CD1c-positive myeloid dendritic cell (primary cell): ENCODE results near the gene RAI1.

Experiments
- DNase-seq: peaks from one replicate; pipeline ENCODE4 v3.0.0-alpha.2; 2016; ENCODE audit errors: extremely low spot score

The RAI1 gene

GRCh38 chr17:17827826-17828621 is 146.8 kb downstream of the RAI1 start:
- no peak for DNase-seq

GRCh38 chr17:17830269-17830567 is 149.0 kb downstream of the RAI1 start:
- no peak for DNase-seq

- DNase-seq, result no peak
These were observed 149.5 kb downstream of the RAI1 start for GRCh38 chr17:17830740-17831207.

GRCh38 chr17:17831208-17832031 is 150.2 kb downstream of the RAI1 start:
- no peak for DNase-seq

GRCh38 chr17:17832032-17832363 is 150.7 kb downstream of the RAI1 start:
- DNase-seq, result no peak

- DNase-seq, result no peak
These were observed 152.6 kb downstream of the RAI1 start for GRCh38 chr17:17833658-17834357.

GRCh38 chr17:17834974-17835373 is 153.7 kb downstream of the RAI1 start:
- no peak for DNase-seq

GRCh38 chr17:17835415-17836249 is 154.4 kb downstream of the RAI1 start:
- DNase-seq, result no peak

GRCh38 chr17:17836250-17836817 is 155.1 kb downstream of the RAI1 start:
- DNase-seq, result peak; percentile 99

- DNase-seq, result peak; percentile 76
These were observed 155.6 kb downstream of the RAI1 start, which contains the start of gene SREBF1 for GRCh38 chr17:17836818-17837379. Gene SREBF1 (minus strand): TSS chr17:17836986. CDS start chr17:17836817, 169 bp downstream.

GRCh38 chr17:17837380-17837821 is 156.1 kb downstream of the RAI1 start:
- DNase-seq, result peak; percentile 46

- DNase-seq, result peak; percentile 81
These were observed 157.0 kb downstream of the RAI1 start for GRCh38 chr17:17837966-17838962.

GRCh38 chr17:17839791-17840707 is 158.8 kb downstream of the RAI1 start:
- DNase-seq, result peak; percentile 95

GRCh38 chr17:17840751-17841591 is 159.7 kb downstream of the RAI1 start:
- DNase-seq, result peak; percentile 33

- no peak for DNase-seq
These were observed 160.4 kb downstream of the RAI1 start for GRCh38 chr17:17841601-17842025.

- DNase-seq, result no peak
These were observed 161.0 kb downstream of the RAI1 start for GRCh38 chr17:17842111-17842876.

GRCh38 chr17:17843096-17843495 is 161.8 kb downstream of the RAI1 start:
- no peak for DNase-seq
